Activated CD4-positive, alpha-beta T cell treated with anti-CD3 and anti-CD28 coated beads, Interleukin-2, amount 50 U/mL, for 24 hours (primary cell): ENCODE results near the gene RNF5.
"Not testable (repeated sequence)": the region's sequence is repeated elsewhere in the genome, so short reads cannot be mapped to it uniquely, and the experiment has no call there.

Experiments
- DNase-seq, 2 donors: peaks; one replicate each; pipeline ENCODE4 v3.0.0-alpha.2; 2020; ENCODE audit warnings: low read depth in 1 of 2, low spot score in 1 of 2

RNF5 gene

GRCh38 chr6:32203426-32204267, 25.4 kb downstream of the RNF5 start:
- DNase-seq, result no peak

- no peak for DNase-seq
Measured at GRCh38 chr6:32204268-32204715, 26.1 kb downstream of the RNF5 start.

- no peak for DNase-seq
Measured at GRCh38 chr6:32208996-32209395, 30.8 kb downstream of the RNF5 start.

- no peak for DNase-seq
Measured at GRCh38 chr6:32210191-32210601, 32.0 kb downstream of the RNF5 start.

DNA sequence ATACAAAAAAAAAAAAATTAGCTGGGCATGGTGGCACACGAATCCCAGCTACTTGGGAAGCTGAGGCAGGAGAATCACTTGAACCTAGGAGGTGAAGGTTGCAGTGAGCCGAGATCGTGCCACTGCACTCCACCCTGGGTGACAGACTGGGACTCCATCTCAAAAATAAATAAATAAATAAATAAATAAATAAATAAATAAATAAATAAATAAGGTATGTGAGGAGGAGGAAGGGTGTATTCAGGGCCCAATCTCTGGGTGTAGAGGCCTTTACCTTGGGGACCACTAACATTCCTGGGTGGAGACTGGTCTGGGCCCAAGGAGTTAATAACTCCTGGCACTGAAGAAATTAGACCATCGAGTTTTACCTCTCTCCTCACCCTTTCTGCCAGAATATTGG, 33.2 kb downstream of the RNF5 start:
- not testable (repeated sequence) for DNase-seq

- DNase-seq, result no peak
Measured at GRCh38 chr6:32212076-32212760, 34.0 kb downstream of the RNF5 start.

DNA sequence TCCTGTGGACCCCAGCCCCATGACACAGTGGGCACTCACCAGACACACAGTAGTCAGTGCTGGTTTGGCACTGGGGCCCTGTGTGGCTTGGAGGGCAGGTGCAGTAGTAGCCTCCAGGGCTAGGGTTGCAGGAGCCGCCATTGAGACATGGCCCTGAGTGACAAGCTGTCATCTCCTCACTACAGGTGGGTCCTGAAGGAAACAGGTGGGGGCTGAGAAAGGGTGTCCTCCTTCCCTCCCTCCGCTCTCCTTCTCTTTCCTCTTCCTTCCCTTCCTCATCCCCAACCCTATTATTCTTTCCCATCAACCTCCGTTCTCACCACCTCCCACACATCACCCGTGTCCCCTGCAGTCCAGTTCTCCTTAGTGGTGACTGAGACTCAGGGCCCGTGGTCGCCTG, 35.4 kb downstream of the RNF5 start:
- DNase-seq, result no peak

GRCh38 chr6:32214126-32214525, 35.9 kb downstream of the RNF5 start:
- no peak for DNase-seq

GRCh38 chr6:32215617-32216016, 37.4 kb downstream of the RNF5 start:
- DNase-seq, result no peak

DNA sequence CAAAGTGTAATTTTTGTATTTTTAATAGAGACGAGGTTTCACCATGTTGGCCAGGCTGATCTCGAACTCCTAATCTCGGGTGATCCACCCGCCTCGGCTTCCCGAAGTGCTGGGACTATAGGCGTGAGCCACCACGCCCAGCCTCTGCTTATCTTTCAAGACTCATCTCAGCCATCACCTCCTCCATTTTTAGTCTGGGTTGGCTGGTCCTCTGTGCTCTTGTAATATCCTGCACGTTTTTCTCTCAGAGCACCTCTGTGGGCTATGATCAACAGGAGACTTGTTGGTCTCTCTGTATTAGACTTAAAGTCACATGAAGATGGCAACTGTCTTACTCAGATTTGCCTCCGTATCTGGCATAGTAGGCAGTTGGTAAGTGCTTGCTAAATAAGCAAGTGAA, 38.1 kb downstream of the RNF5 start:
- no peak for DNase-seq

DNA sequence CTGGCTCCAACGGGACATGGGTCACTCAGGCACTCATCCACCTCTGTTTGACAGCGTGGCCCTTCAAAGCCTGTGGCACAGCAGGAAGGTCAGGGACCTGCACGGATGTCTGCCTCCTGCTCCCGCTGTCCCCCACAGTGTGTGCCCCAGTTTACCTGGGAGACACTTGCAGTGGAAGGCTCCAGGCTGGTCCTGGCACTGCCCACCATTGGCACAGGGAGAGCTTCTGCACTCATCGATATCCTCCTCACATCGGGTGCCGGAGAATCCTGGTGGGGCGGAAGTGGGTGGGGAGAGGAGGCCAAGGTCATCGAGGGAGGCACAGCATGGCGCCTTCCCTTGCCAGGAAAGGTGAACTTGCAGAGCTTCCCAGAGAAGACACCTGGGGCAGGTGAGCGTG, 38.8 kb downstream of the RNF5 start:
- DNase-seq, result no peak

DNA sequence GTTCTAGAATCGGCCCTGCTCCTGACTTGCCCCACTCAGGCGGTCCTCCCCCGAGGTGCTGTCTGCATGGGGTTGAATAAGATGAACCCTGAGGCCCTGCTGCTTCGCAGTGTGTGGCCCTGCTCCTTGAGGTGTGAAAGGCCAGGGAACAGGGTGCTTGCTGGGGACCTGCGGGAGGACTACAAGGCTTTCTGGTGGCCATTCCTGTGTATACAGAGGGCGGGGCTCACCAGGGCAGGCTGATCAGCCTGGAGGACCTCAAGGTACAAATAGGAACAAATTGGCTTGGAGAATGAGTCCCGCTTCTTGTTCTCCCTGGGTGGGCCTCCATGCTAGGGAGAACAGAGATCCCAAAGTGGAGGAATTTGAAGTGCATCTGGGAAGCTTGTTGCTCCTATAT, 40.0 kb downstream of the RNF5 start:
- no peak for DNase-seq

DNA sequence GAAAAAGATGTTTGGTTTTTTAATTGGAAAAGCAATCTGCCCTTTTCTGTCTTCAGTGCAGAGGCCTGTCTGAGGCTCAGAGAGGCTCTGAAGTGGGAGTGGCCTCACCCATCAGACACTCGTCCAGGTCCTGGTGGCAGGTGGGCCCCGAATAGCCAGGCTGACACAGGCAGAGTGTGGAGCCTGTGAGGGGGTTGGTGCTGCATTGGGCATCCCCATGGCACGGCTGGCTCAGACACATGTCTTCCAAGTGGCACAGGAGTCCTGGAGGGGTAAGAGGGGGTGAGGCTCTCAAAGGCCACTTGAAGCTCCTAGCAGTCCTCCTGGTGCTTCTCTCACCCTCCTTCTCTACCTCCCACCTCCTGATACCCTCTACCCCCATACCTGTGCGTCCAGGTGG, 41.8 kb downstream of the RNF5 start:
- DNase-seq, result no peak

DNA sequence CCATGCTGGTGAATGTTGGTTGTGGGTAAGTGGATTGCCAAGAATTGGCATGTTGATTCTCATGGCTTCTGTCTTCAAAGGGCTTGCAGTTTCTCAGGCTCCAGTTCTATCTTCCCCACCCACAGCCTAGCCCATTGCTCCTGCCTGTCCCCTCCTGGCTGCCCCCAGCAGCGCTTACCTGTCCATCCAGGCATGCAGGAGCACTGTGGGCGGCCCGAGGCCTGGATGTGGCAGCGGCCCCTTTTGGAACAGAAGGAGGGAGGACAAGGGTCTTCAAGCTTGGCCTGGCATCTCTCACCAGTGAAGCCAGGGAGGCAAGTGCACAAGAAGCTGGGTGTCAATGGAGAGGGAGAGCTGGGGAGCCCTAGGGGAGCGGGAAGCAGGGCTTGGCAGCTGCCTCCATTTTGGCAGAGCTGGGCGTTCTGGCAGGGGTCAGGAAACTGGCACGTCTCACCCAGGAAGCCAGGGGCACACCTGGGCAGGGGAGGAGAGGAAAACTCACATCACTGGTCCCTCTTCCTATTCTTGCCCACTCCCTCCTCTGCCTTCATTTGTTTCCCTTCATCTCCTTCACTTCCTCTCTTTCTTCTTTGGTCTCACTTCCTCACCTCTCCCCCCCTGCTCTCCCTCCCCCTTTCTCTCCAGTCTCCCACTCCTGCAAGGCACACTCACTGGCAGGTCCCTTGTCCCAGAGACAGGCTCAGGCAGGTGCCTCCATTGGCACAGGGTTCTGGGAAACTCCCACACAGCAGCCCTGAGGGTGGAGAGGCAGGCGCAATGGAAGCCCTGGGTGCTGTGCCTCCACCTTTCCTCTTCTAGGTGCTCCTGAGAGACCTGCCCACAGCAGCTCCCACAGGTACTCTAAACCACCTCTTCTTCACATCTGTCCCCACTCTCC, 44.4 kb downstream of the RNF5 start:
- DNase-seq, result no peak

DNA sequence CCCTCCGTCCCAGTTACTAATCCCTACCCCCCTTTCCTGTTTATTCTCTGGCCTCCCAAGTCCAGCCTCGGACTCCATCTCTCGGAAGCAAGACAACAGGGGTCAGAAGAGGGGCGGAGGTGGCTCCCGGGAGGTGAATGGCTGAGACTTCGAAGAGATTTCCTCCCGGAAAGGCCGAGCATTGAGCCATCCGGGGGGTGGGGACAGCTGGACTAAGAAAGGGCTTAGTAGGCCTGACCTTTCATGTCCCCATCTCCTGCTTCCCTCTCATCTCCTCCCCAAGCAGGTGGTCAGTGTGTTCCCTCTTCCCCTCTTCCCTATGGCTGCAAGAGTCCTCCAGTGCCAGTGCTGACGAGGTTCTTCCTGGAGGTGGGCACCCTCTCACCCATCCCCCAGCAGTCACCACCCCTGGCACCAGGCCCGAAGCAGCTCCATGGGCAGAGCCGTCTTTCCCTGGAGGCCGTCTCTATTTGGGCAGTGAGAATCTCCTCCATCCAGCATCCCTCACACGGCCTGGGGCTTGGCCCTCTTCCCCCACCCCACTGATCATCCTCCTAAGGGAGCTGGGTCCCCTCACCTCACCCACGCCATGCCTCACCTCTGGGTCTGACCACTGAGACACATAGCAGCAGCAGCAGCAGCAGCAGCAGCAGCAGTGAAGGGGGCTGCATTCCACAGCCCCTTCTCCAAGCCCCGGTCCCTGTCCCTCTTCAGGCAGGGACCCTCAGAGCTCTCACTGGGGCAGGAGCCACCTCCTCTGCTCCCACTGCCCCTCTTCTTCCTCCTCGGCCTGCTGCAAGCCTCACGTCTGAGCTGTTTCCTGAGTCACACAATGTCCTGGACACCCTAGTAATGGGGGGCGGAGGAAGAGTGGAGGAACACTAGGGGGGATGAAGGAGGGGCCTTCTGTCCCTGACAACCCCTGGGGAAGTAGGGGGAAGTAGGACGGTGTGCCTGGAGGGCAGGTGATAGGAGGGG, 45.3 kb downstream of the RNF5 start, which contains the start of gene NOTCH4:
NOTCH4 (minus strand) TSS at position 810 of the 978 bp plus-strand sequence; CDS start at position 671, 139 bp downstream.
- no peak for DNase-seq

DNA sequence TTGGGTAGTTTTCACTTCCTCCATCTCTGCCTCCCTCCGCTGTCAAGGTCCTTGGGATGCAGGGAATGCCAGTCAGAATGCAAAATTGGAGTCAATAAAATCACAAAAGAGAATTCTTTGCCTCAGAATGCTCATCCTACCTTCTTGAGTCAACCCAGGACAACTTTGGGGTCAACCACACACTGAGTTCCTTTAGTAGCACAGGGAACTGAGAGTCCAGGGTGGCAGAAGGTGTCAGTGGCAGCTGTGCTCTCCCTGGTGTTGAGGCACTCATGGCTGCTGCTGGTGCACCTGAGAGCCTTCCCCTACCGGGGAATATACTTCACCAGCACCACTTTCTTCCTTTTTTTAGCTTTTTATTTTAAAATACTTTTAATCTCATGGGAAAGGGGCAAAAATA, 46.5 kb downstream of the RNF5 start:
- DNase-seq, result no peak

- no peak for DNase-seq
Measured at GRCh38 chr6:32226434-32226833, 48.2 kb downstream of the RNF5 start.
